ENCODE data around the gene SF3B3.

SF3B3 gene

GRCh38 chr16:70572050-70572925 is 48.7 kb downstream of the SF3B3 start:
- Mint-ChIP-seq H3K9me3 (no peaks in the 10 kb centered on the region), H3K27me3 (ENCODE audit: low read depth, poor library complexity) (no peaks in the 10 kb centered on the region), H3K4me3 (no peak overlapping the region), H3K27ac (peak overlapping the region; percentile 90), H3K36me3 (ENCODE audit: low read depth) (peaks cover 66% of the 10 kb centered on the region), H3K4me1 (peaks cover 5% of the 10 kb centered on the region)
- no peak for DNase-seq
- TF ChIP-seq CTCF (IDR thresholded peaks at IDR 0.05) = no peak

- TF ChIP-seq CTCF (IDR thresholded peaks at IDR 0.05) = no peak
- no peaks in the 10 kb centered on the region for H3K9me3 Mint-ChIP-seq
- H3K36me3 Mint-ChIP-seq (ENCODE audit: low read depth) = peaks cover 62% of the 10 kb centered on the region
- H3K27ac Mint-ChIP-seq = peak overlapping the region; percentile 90
- no peaks in the 10 kb centered on the region for H3K27me3 Mint-ChIP-seq (ENCODE audit: low read depth, poor library complexity)
- peaks cover 5% of the 10 kb centered on the region for H3K4me1 Mint-ChIP-seq
- DNase-seq = no peak
- H3K4me3 Mint-ChIP-seq = no peak overlapping the region
Observed at GRCh38 chr16:70572926-70573270, 49.3 kb downstream of the SF3B3 start.

- TF ChIP-seq CTCF (IDR thresholded peaks at IDR 0.05) = no peak
- peak overlapping the region; percentile 98 for H3K27ac Mint-ChIP-seq
- no peak for DNase-seq
- H3K4me1 Mint-ChIP-seq = peaks cover 5% of the 10 kb centered on the region
- H3K27me3 Mint-ChIP-seq (ENCODE audit: low read depth, poor library complexity) = no peaks in the 10 kb centered on the region
- peaks cover 56% of the 10 kb centered on the region for H3K36me3 Mint-ChIP-seq (ENCODE audit: low read depth)
- H3K9me3 Mint-ChIP-seq = no peaks in the 10 kb centered on the region
- no peak overlapping the region for H3K4me3 Mint-ChIP-seq
Observed at GRCh38 chr16:70573451-70574121, 50.0 kb downstream of the SF3B3 start.

- Mint-ChIP-seq H3K4me1 (peaks cover 5% of the 10 kb centered on the region), H3K27ac (no peak overlapping the region), H3K36me3 (ENCODE audit: low read depth) (peaks cover 46% of the 10 kb centered on the region), H3K4me3 (no peak overlapping the region), H3K27me3 (ENCODE audit: low read depth, poor library complexity) (no peaks in the 10 kb centered on the region), H3K9me3 (no peaks in the 10 kb centered on the region)
- no peak for TF ChIP-seq CTCF (IDR thresholded peaks at IDR 0.05)
- DNase-seq = no peak
Observed at GRCh38 chr16:70574595-70575271, 51.1 kb downstream of the SF3B3 start.

GRCh38 chr16:70575376-70575775 is 51.8 kb downstream of the SF3B3 start:
- Mint-ChIP-seq H3K27me3 (ENCODE audit: low read depth, poor library complexity) (no peaks in the 10 kb centered on the region), H3K27ac (peak overlapping the region; percentile 98), H3K4me3 (no peak overlapping the region), H3K9me3 (no peaks in the 10 kb centered on the region), H3K4me1 (peaks cover 5% of the 10 kb centered on the region), H3K36me3 (ENCODE audit: low read depth) (peaks cover 42% of the 10 kb centered on the region)
- DNase-seq = no peak
- TF ChIP-seq CTCF (IDR thresholded peaks at IDR 0.05) = no peak
